ENCODE measurements around the gene SLC25A45.
A peak's percentile ranks its signal among the peaks of the same experiment; 100 is the strongest.

SLC25A45 gene

GRCh38 chr11:65382033-65382803 lies at the start of gene SLC25A45:
Gene SLC25A45, minus strand, starts transcription at chr11:65382646. Its CDS starts 695 bp downstream, at chr11:65381951.
- TF ChIP-seq, protein P1, sequence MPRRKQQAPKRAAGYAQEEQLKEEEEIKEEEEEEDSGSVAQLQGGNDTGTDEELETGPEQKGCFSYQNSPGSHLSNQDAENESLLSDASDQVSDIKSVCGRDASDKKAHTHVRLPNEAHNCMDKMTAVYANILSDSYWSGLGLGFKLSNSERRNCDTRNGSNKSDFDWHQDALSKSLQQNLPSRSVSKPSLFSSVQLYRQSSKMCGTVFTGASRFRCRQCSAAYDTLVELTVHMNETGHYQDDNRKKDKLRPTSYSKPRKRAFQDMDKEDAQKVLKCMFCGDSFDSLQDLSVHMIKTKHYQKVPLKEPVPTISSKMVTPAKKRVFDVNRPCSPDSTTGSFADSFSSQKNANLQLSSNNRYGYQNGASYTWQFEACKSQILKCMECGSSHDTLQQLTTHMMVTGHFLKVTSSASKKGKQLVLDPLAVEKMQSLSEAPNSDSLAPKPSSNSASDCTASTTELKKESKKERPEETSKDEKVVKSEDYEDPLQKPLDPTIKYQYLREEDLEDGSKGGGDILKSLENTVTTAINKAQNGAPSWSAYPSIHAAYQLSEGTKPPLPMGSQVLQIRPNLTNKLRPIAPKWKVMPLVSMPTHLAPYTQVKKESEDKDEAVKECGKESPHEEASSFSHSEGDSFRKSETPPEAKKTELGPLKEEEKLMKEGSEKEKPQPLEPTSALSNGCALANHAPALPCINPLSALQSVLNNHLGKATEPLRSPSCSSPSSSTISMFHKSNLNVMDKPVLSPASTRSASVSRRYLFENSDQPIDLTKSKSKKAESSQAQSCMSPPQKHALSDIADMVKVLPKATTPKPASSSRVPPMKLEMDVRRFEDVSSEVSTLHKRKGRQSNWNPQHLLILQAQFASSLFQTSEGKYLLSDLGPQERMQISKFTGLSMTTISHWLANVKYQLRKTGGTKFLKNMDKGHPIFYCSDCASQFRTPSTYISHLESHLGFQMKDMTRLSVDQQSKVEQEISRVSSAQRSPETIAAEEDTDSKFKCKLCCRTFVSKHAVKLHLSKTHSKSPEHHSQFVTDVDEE (CRISPR knock-in tag; IDR thresholded peaks at IDR 0.05): peak; percentile 38
- TF ChIP-seq CSRNP3 (CRISPR knock-in tag; IDR thresholded peaks at IDR 0.05): no peak
- TF ChIP-seq PATZ1 (CRISPR knock-in tag; IDR thresholded peaks at IDR 0.05; ENCODE audit: borderline replicate concordance): peak; percentile 39; the same call in 1 of the 2 replicates
- TF ChIP-seq BACH2 (CRISPR knock-in tag; IDR thresholded peaks at IDR 0.05; ENCODE audit: borderline replicate concordance): peak; percentile 10; the same call in 1 of the 2 replicates
- no peak for TF ChIP-seq GLIS3 (CRISPR knock-in tag; IDR thresholded peaks at IDR 0.05)
- peak; percentile 33; the same call in 1 of the 2 replicates for TF ChIP-seq CSDC2 (CRISPR knock-in tag; IDR thresholded peaks at IDR 0.05)
- peak; percentile 59; the same call in 1 of the 2 replicates for TF ChIP-seq ZFP3 (CRISPR knock-in tag; IDR thresholded peaks at IDR 0.05)
- ATAC-seq: peak; percentile 90

GRCh38 chr11:65431451-65432099 lies 49.1 kb upstream of the SLC25A45 start:
- no peak for TF ChIP-seq ESRRG (CRISPR knock-in tag; IDR thresholded peaks at IDR 0.05)
- no peak for TF ChIP-seq PPARA (CRISPR knock-in tag; IDR thresholded peaks at IDR 0.05; ENCODE audit: borderline replicate concordance)
- TF ChIP-seq CSRNP3 (CRISPR knock-in tag; IDR thresholded peaks at IDR 0.05): no peak
- TF ChIP-seq, protein P2, sequence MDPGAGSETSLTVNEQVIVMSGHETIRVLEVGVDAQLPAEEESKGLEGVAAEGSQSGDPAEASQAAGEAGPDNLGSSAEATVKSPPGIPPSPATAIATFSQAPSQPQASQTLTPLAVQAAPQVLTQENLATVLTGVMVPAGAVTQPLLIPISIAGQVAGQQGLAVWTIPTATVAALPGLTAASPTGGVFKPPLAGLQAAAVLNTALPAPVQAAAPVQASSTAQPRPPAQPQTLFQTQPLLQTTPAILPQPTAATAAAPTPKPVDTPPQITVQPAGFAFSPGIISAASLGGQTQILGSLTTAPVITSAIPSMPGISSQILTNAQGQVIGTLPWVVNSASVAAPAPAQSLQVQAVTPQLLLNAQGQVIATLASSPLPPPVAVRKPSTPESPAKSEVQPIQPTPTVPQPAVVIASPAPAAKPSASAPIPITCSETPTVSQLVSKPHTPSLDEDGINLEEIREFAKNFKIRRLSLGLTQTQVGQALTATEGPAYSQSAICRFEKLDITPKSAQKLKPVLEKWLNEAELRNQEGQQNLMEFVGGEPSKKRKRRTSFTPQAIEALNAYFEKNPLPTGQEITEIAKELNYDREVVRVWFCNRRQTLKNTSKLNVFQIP (CRISPR knock-in tag; IDR thresholded peaks at IDR 0.05; ENCODE audit: borderline replicate concordance, low read depth): no peak
- TF ChIP-seq PATZ1 (CRISPR knock-in tag; IDR thresholded peaks at IDR 0.05; ENCODE audit: borderline replicate concordance): no peak; the same call in 1 of the 2 replicates
- TF ChIP-seq, protein P3, sequence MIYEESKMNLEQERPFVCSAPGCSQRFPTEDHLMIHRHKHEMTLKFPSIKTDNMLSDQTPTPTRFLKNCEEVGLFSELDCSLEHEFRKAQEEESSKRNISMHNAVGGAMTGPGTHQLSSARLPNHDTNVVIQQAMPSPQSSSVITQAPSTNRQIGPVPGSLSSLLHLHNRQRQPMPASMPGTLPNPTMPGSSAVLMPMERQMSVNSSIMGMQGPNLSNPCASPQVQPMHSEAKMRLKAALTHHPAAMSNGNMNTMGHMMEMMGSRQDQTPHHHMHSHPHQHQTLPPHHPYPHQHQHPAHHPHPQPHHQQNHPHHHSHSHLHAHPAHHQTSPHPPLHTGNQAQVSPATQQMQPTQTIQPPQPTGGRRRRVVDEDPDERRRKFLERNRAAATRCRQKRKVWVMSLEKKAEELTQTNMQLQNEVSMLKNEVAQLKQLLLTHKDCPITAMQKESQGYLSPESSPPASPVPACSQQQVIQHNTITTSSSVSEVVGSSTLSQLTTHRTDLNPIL (CRISPR knock-in tag; IDR thresholded peaks at IDR 0.05; ENCODE audit: low read depth): peak; percentile 13; the same call in 1 of the 2 replicates
- TF ChIP-seq ISL1 (CRISPR knock-in tag; IDR thresholded peaks at IDR 0.05): no peak
- no peak for TF ChIP-seq ZNF70 (CRISPR knock-in tag; IDR thresholded peaks at IDR 0.05)
- TF ChIP-seq GLIS3 (CRISPR knock-in tag; IDR thresholded peaks at IDR 0.05): no peak; the same call in 1 of the 2 replicates
- TF ChIP-seq BACH2 (CRISPR knock-in tag; IDR thresholded peaks at IDR 0.05; ENCODE audit: borderline replicate concordance): no peak
- TF ChIP-seq TOX (CRISPR knock-in tag; IDR thresholded peaks at IDR 0.05; ENCODE audit: borderline replicate concordance): peak; percentile 39; the same call in 1 of the 2 replicates
- peak; percentile 76 for TF ChIP-seq ZC3H10 (CRISPR knock-in tag; IDR thresholded peaks at IDR 0.05)
- no peak for TF ChIP-seq OSR1 (CRISPR knock-in tag; IDR thresholded peaks at IDR 0.05)
- peak; percentile 49; the same call in 1 of the 2 replicates for TF ChIP-seq RARB (CRISPR knock-in tag; IDR thresholded peaks at IDR 0.05)
- no peak for TF ChIP-seq TCF4 (CRISPR knock-in tag; IDR thresholded peaks at IDR 0.05; ENCODE audit: borderline replicate concordance)
- TF ChIP-seq ZNF565 (CRISPR knock-in tag; conservative IDR thresholded peaks at IDR 0.05; ENCODE audit: low read depth): no peak
- TF ChIP-seq ZFP30 (CRISPR knock-in tag; IDR thresholded peaks at IDR 0.05): no peak
- TF ChIP-seq ZFP3 (CRISPR knock-in tag; IDR thresholded peaks at IDR 0.05): peak; percentile 85
- no peak for ATAC-seq

All from SK-N-SH treated with all-trans-retinoic acid at 6 μM for 48 hours (cell line).